WTC11 (cell line): Measurements from ENCODE around the gene RASA4B.

ENCODE experiments used
- CTCF ChIP-seq: fragments of 200-600 bp; IDR thresholded peaks from 2 replicates; pipeline ENCODE4 v1.8.0; 2022; ENCODE audit warnings: antibody characterized with exemption
- FOXK1 ChIP-seq: sonication (generic); formaldehyde crosslinking; IDR thresholded peaks from 2 replicates; pipeline ENCODE4 v1.8.0; 2022; ENCODE audit warnings: mild to moderate bottlenecking, moderate library complexity, missing genetic modification reagents
- NR3C1 ChIP-seq: sonication (generic); formaldehyde crosslinking; conservative IDR thresholded peaks from 2 replicates; pipeline ENCODE4 v1.8.1; 2023; ENCODE audit warnings: low read depth, mild to moderate bottlenecking, missing genetic modification reagents

DNA sequence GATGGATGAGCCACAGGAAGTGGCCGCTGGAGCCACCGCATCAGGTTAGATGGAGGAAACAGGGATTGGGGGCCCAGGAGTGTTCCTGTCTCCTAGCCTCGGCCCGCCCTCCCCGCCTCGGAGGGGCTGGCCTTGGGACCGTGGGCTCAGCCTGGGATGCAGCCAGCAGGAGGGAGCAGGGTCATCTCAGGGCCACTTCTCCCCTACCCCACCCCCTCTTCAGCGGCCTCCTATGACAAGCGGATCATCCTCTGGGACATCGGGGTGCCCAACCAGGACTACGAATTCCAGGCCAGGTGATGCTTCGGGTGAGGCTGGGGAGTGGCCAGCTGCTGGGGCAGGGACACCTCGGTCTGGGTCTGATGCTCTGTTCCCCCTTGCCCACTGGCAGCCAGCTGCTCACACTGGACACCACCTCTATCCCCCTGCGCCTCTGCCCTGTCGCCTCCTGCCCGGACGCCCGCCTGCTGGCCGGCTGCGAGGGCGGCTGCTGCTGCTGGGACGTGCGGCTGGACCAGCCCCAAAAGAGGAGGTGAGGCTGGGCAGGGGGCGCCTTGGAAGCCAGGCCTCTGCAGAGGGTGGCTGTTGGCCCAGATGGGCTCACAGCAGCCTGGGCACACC is 48.1 kb downstream of the RASA4B start:
- no peak for TF ChIP-seq CTCF
- no peak for TF ChIP-seq NR3C1 (CRISPR knock-in tag)
- TF ChIP-seq FOXK1, result no peak
